ENCODE results near the gene NOS1. TPM values are rescaled to one million over a fixed set of nuclear protein-coding genes. Genes with fewer than 3 reads are reported as not detected.
"Not testable (repeated sequence)": the region's sequence is repeated elsewhere in the genome, so short reads cannot be mapped to it uniquely, and the experiment has no call there.

NOS1 gene
- total and polyA plus RNA-seq, 5 experiments from 2014 or later, result not detected

GRCh38 chr12:117388951-117389446 is 27.6 kb upstream of the NOS1 start:
- DNase-seq (no peak), ATAC-seq (no peak)
- H3K9me3 Mint-ChIP-seq, result peaks cover 0 to 5% (median 0%) of the 10 kb centered on the region in 9 donors
- no peak overlapping the region for H3K27ac Mint-ChIP-seq
- H3K36me3 Mint-ChIP-seq, result no peaks in the 10 kb centered on the region
- POLR2A ChIA-PET, result no interaction called here
- no peaks in the 10 kb centered on the region for H3K4me1 Mint-ChIP-seq
- no peak overlapping the region for H3K4me3 Mint-ChIP-seq
- H3K27me3 Mint-ChIP-seq, result peaks cover 2 to 23% (median 13%) of the 10 kb centered on the region in 5 donors

GRCh38 chr12:117387832-117388231 is 26.4 kb upstream of the NOS1 start:
- Mint-ChIP-seq H3K36me3 (no peaks in the 10 kb centered on the region), H3K4me1 (no peaks in the 10 kb centered on the region), H3K9me3 (peaks cover 0 to 5% (median 0%) of the 10 kb centered on the region in 9 donors), H3K27me3 (peaks cover 2 to 24% (median 13%) of the 10 kb centered on the region in 5 donors), H3K4me3 (no peak overlapping the region), H3K27ac (no peak overlapping the region)
- no peak for ATAC-seq
- no peak for DNase-seq
- POLR2A ChIA-PET, result no interaction called here

GRCh38 chr12:117384735-117385134 is 23.3 kb upstream of the NOS1 start:
- POLR2A ChIA-PET, result no interaction called here
- H3K9me3 Mint-ChIP-seq, result peaks cover 0 to 5% (median 0%) of the 10 kb centered on the region in 9 donors
- no peak overlapping the region for H3K27ac Mint-ChIP-seq
- no peak for ATAC-seq
- peaks cover 0 to 28% (median 8%) of the 10 kb centered on the region in 5 donors for H3K27me3 Mint-ChIP-seq
- H3K36me3 Mint-ChIP-seq, result no peaks in the 10 kb centered on the region
- no peak for DNase-seq
- no peak overlapping the region for H3K4me3 Mint-ChIP-seq
- H3K4me1 Mint-ChIP-seq, result no peaks in the 10 kb centered on the region

GRCh38 chr12:117380083-117380482 is 18.7 kb upstream of the NOS1 start:
- Mint-ChIP-seq H3K27me3 (peaks cover 0 to 43% (median 9%) of the 10 kb centered on the region in 5 donors), H3K4me3 (no peak overlapping the region), H3K36me3 (no peaks in the 10 kb centered on the region), H3K4me1 (no peaks in the 10 kb centered on the region), H3K9me3 (peaks cover 0 to 32% (median 9%) of the 10 kb centered on the region in 9 donors), H3K27ac (no peak overlapping the region)
- ATAC-seq (no peak), DNase-seq (no peak)
- POLR2A ChIA-PET, result no interaction called here

- no peak overlapping the region for H3K4me3 Mint-ChIP-seq
- peaks cover 0 to 38% (median 10%) of the 10 kb centered on the region in 9 donors for H3K9me3 Mint-ChIP-seq
- DNase-seq (no peak), ATAC-seq (no peak)
- peaks cover 0 to 40% (median 8%) of the 10 kb centered on the region in 5 donors for H3K27me3 Mint-ChIP-seq
- H3K4me1 Mint-ChIP-seq, result no peaks in the 10 kb centered on the region
- no peak overlapping the region for H3K27ac Mint-ChIP-seq
- POLR2A ChIA-PET, result no interaction called here
- H3K36me3 Mint-ChIP-seq, result no peaks in the 10 kb centered on the region
Observed at GRCh38 chr12:117377758-117378157, 16.3 kb upstream of the NOS1 start.

- H3K36me3 Mint-ChIP-seq, result no peaks in the 10 kb centered on the region
- peaks cover 0 to 22% (median 6%) of the 10 kb centered on the region in 9 donors for H3K9me3 Mint-ChIP-seq
- H3K27me3 Mint-ChIP-seq, result peaks cover 7 to 30% (median 16%) of the 10 kb centered on the region in 5 donors
- POLR2A ChIA-PET, result no interaction called here
- no peaks in the 10 kb centered on the region for H3K4me1 Mint-ChIP-seq
- ATAC-seq (no peak), DNase-seq (no peak)
- H3K4me3 Mint-ChIP-seq, result no peak overlapping the region
- no peak overlapping the region for H3K27ac Mint-ChIP-seq
Observed at GRCh38 chr12:117370588-117370987, 9.2 kb upstream of the NOS1 start.

- H3K4me1 Mint-ChIP-seq, H3K4me3 Mint-ChIP-seq, POLR2A ChIA-PET, H3K27ac Mint-ChIP-seq, DNase-seq, ATAC-seq, H3K36me3 Mint-ChIP-seq: not testable (repeated sequence)
- Mint-ChIP-seq H3K27me3 (peaks cover 7 to 36% (median 22%) of the 10 kb centered on the region in 5 donors), H3K9me3 (peaks cover 0 to 21% (median 6%) of the 10 kb centered on the region in 9 donors)
Observed at GRCh38 chr12:117370000-117370399, 8.6 kb upstream of the NOS1 start.

GRCh38 chr12:117367006-117367638 is 5.7 kb upstream of the NOS1 start:
- H3K9me3 Mint-ChIP-seq, result peaks cover 0 to 12% (median 4%) of the 10 kb centered on the region in 9 donors
- ATAC-seq (no peak), DNase-seq (peak in 4 of 10 donors; percentile 12 to 21 (median 18))
- no peak overlapping the region for H3K27ac Mint-ChIP-seq
- H3K27me3 Mint-ChIP-seq, result peaks cover 16 to 49% (median 42%) of the 10 kb centered on the region in 5 donors
- POLR2A ChIA-PET, result no interaction called here
- peaks cover 0 to 8% (median 0%) of the 10 kb centered on the region in 4 donors for H3K4me1 Mint-ChIP-seq
- no peak overlapping the region for H3K4me3 Mint-ChIP-seq
- no peaks in the 10 kb centered on the region for H3K36me3 Mint-ChIP-seq

- Mint-ChIP-seq H3K27me3 (peaks cover 19 to 58% (median 43%) of the 10 kb centered on the region in 5 donors), H3K4me1 (peaks cover 0 to 8% (median 0%) of the 10 kb centered on the region in 4 donors), H3K27ac (peak overlapping the region in 1 of 10 donors; percentile 64), H3K9me3 (peaks cover 0 to 6% (median 0%) of the 10 kb centered on the region in 9 donors), H3K4me3 (no peak overlapping the region), H3K36me3 (no peaks in the 10 kb centered on the region)
- POLR2A ChIA-PET, result no interaction called here
- no peak for ATAC-seq
- DNase-seq, result no peak
Observed at GRCh38 chr12:117365049-117365616, 3.7 kb upstream of the NOS1 start.

- Mint-ChIP-seq H3K36me3 (no peaks in the 10 kb centered on the region), H3K9me3 (no peaks in the 10 kb centered on the region), H3K27me3 (peaks cover 21 to 67% (median 47%) of the 10 kb centered on the region in 5 donors), H3K4me1 (peaks cover 0 to 8% (median 0%) of the 10 kb centered on the region in 4 donors), H3K27ac (no peak overlapping the region), H3K4me3 (no peak overlapping the region)
- DNase-seq, result no peak
- no peak for ATAC-seq
- POLR2A ChIA-PET, result no interaction called here
Observed at GRCh38 chr12:117363953-117364486, 2.6 kb upstream of the NOS1 start.

GRCh38 chr12:117363056-117363662 is 1.7 kb upstream of the NOS1 start:
- POLR2A ChIA-PET, result no interaction called here
- no peak overlapping the region for H3K27ac Mint-ChIP-seq
- H3K27me3 Mint-ChIP-seq, result peaks cover 24 to 76% (median 54%) of the 10 kb centered on the region in 5 donors
- H3K9me3 Mint-ChIP-seq, result no peaks in the 10 kb centered on the region
- ATAC-seq (no peak), DNase-seq (no peak)
- peaks cover 0 to 8% (median 0%) of the 10 kb centered on the region in 4 donors for H3K4me1 Mint-ChIP-seq
- H3K4me3 Mint-ChIP-seq, result no peak overlapping the region
- H3K36me3 Mint-ChIP-seq, result no peaks in the 10 kb centered on the region

- no peak for DNase-seq
- no peaks in the 10 kb centered on the region for H3K36me3 Mint-ChIP-seq
- H3K27ac Mint-ChIP-seq, result no peak overlapping the region
- ATAC-seq, result no peak
- POLR2A ChIA-PET, result no interaction called here
- H3K4me1 Mint-ChIP-seq, result peaks cover 0 to 8% (median 0%) of the 10 kb centered on the region in 4 donors
- H3K27me3 Mint-ChIP-seq, result peaks cover 24 to 78% (median 54%) of the 10 kb centered on the region in 5 donors
- no peaks in the 10 kb centered on the region for H3K9me3 Mint-ChIP-seq
- H3K4me3 Mint-ChIP-seq, result no peak overlapping the region
Observed at GRCh38 chr12:117362391-117362790, 965 bp upstream of the NOS1 start.

GRCh38 chr12:117361905-117362304 is 479 bp upstream of the NOS1 start:
- Mint-ChIP-seq H3K27me3 (peaks cover 24 to 78% (median 54%) of the 10 kb centered on the region in 5 donors), H3K4me1 (peaks cover 0 to 8% (median 0%) of the 10 kb centered on the region in 4 donors)

More at GRCh38 chr12:117361905-117362304, 479 bp upstream of the NOS1 start:
- H3K9me3 Mint-ChIP-seq, result no peaks in the 10 kb centered on the region
- H3K4me3 Mint-ChIP-seq, result no peak overlapping the region
- POLR2A ChIA-PET, result no interaction called here
- no peaks in the 10 kb centered on the region for H3K36me3 Mint-ChIP-seq
- ATAC-seq (no peak), DNase-seq (no peak)
- no peak overlapping the region for H3K27ac Mint-ChIP-seq
